BJ (cell line): Measurements from ENCODE around the gene KRTAP5-6. TPM values are rescaled to one million over a fixed set of nuclear protein-coding genes. Genes with fewer than 3 reads are reported as not detected.

Experiments used
- CTCF ChIA-PET: fragments of 350-600 bp; formaldehyde crosslinking; extraction: SDS; loops from one replicate; lab custom pipeline; 2021; ENCODE audit warnings: antibody characterized with exemption, inconsistent platforms; lab: Yijun Ruan, JAX
- POLR2A ChIA-PET: fragments of 300-600 bp; sonication (Branson Sonifier 250); formaldehyde crosslinking; extraction: SDS; loops from one replicate; lab custom pipeline; 2021; ENCODE audit warnings: antibody characterized with exemption; lab: Charles Lee
- DNase-seq: peaks from one replicate; pipeline ENCODE4 v3.0.0-alpha.2; 2011; ENCODE audit warnings: low read depth
- H3K27me3 ChIP-seq: 2 replicates; pipeline ENCODE4 v1.6.0; 2011; ENCODE audit warnings: low read length; ENCODE audit not compliant: control insufficient read depth, insufficient read depth
- H3K36me3 ChIP-seq: 2 replicates; pipeline ENCODE4 v1.5.1; 2011; ENCODE audit warnings: low read length; ENCODE audit not compliant: control insufficient read depth, insufficient read depth
- H3K4me3 ChIP-seq: 2 replicates; pipeline ENCODE4 v1.5.1; 2011; ENCODE audit warnings: low read depth, mild to moderate bottlenecking, control low read depth, low read length
- CTCF ChIP-seq: IDR thresholded peaks from 2 replicates; pipeline ENCODE4 v1.5.1; 2011; ENCODE audit warnings: low read depth, mild to moderate bottlenecking, control low read depth, inconsistent platforms, low read length, moderate library complexity; ENCODE audit not compliant: insufficient read depth
- polyA plus RNA-seq: library from polyadenylated mRNA; depleted of rRNA; stranded (reverse); fragments of >200 nt; gene quantifications from 2 replicates; pipeline ENCODE4 v1.2.3, GENCODE V29; 2011

Gene KRTAP5-6
- polyA plus RNA-seq, 1 experiment = not detected

- ChIA-PET POLR2A (no interaction called here), CTCF (interaction anchor here (0.6 to 3.4 kb wide), 4 partner anchors 20 to 484 kb away, joined by 3 to 16 read pairs (median 5); no protein-coding TSS in a partner anchor)
- H3K36me3 ChIP-seq = no peaks in the 10 kb centered on the region
- peaks cover 25% of the 10 kb centered on the region for H3K27me3 ChIP-seq
- no peak for DNase-seq
- H3K4me3 ChIP-seq = no peak overlapping the region
- no peak for TF ChIP-seq CTCF
Measured at GRCh38 chr11:1674173-1675131, 22.5 kb upstream of the KRTAP5-6 start.

GRCh38 chr11:1675536-1676228 is 21.3 kb upstream of the KRTAP5-6 start:
- Histone ChIP-seq H3K4me3 (no peak overlapping the region), H3K27me3 (peaks cover 20% of the 10 kb centered on the region), H3K36me3 (no peaks in the 10 kb centered on the region)
- ChIA-PET POLR2A (no interaction called here), CTCF (interaction anchor here (0.5 to 3.4 kb wide), 5 partner anchors 18 to 327 kb away, joined by 3 to 16 read pairs (median 5); no protein-coding TSS in a partner anchor)
- no peak for TF ChIP-seq CTCF
- no peak for DNase-seq

- no peak overlapping the region for H3K4me3 ChIP-seq
- no peak for TF ChIP-seq CTCF
- ChIA-PET CTCF (interaction anchor here (1.2 to 3.4 kb wide), 3 partner anchors 18 to 326 kb away, joined by 3 to 16 read pairs (median 5); no protein-coding TSS in a partner anchor), POLR2A (no interaction called here)
- peaks cover 20% of the 10 kb centered on the region for H3K27me3 ChIP-seq
- no peaks in the 10 kb centered on the region for H3K36me3 ChIP-seq
- no peak for DNase-seq
Measured at GRCh38 chr11:1676229-1676740, 20.7 kb upstream of the KRTAP5-6 start.

- Histone ChIP-seq H3K27me3 (peaks cover 10% of the 10 kb centered on the region), H3K4me3 (no peak overlapping the region), H3K36me3 (no peaks in the 10 kb centered on the region)
- no peak for DNase-seq
- POLR2A ChIA-PET = no interaction called here
- no peak for TF ChIP-seq CTCF
- CTCF ChIA-PET = interaction anchor here (0.6 to 6.2 kb wide), 6 partner anchors 13 to 472 kb away, joined by 3 to 53 read pairs (median 6); partner anchors contain the start of gene PRR33
Measured at GRCh38 chr11:1679881-1680280, 17.1 kb upstream of the KRTAP5-6 start.
